Measurements from ENCODE around the gene PAXX. TPM values are rescaled to one million over a fixed set of nuclear protein-coding genes. Genes with fewer than 3 reads are reported as not detected.

The PAXX gene
- total RNA-seq, 1 donor = 16.6 TPM

DNA sequence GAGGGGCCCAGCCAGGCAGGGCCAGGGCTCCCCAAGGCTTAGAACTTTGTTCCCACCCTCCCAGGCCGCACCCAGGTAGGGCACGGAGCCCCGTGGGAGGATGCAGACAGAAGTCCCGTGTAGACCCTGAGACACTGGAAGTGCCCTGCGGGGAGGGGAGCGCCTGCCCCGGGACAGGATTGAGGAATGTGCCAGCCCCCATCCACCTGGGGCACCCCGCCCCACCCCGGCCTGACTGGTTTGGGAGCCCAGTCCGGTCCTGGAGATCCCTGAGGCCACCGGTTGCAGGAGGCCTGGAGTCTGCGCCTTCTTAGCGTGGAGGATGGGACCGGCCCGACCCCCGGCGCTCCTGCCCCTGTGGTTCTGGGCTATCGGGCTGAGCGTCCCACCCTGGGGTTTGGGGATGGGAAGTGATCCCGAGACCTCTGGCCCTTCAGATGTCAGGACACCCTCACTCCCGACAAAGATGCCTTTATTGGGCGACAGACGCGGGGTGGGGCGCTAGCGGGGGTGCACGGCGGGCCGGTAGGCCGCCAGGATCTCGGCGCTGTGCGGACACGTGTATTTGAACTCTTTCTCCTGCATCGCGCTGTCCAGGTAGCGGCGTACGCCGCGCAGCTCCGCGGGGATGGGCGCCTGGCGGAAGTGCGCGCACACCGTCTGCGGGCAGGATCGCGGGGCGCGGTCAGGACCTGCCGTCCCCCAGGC lies 2.1 kb downstream of the PAXX start:
- Histone ChIP-seq H3K4me3 (ENCODE audit: insufficient read depth, low read length) (no peak overlapping the region), H2AFZ (ENCODE audit: low read length) (no peak overlapping the region), H3K9me3 (ENCODE audit: low read depth, low read length) (no peaks in the 10 kb centered on the region), H3K36me3 (ENCODE audit: insufficient read depth, low read length) (no peaks in the 10 kb centered on the region), H3K4me2 (ENCODE audit: insufficient read depth, low read length) (no peak overlapping the region), H3K79me2 (ENCODE audit: insufficient read depth, low read length) (peaks cover 10% of the 10 kb centered on the region), H4K20me1 (ENCODE audit: insufficient read depth, low read length) (peaks cover 2% of the 10 kb centered on the region), H3K27ac (ENCODE audit: low read depth, low read length) (no peak overlapping the region), H3K4me1 (ENCODE audit: insufficient read depth, low read length) (peaks cover 34% of the 10 kb centered on the region), H3K27me3 (ENCODE audit: insufficient read depth, low read length) (no peaks in the 10 kb centered on the region)
- DNase-seq (ENCODE audit: insufficient read length, low spot score, missing footprints) = no peak
- no peak for TF ChIP-seq CTCF (IDR thresholded peaks at IDR 0.05; ENCODE audit: extremely low read depth, low read depth, low read length)

DNA sequence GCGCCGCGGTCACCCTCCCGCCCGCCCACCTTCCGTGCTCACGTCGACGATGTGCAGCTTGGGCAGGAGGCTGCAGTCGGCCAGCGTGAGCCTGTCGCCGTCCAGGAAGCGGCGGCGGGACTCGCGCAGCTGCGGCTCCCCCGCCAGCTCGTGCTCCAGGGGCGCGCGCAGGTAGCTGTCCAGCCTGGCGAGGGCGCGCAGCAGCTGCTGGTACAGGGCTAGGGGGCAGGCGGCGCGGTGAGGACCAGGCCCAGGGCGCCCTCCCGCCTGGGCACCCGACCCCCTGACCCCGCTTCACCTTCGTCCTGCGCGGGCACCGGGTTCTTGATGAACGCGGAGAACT lies 2.6 kb downstream of the PAXX start:
- peaks cover 35% of the 10 kb centered on the region for H3K4me1 ChIP-seq (ENCODE audit: insufficient read depth, low read length)
- no peaks in the 10 kb centered on the region for H3K36me3 ChIP-seq (ENCODE audit: insufficient read depth, low read length)
- H3K79me2 ChIP-seq (ENCODE audit: insufficient read depth, low read length) = peaks cover 10% of the 10 kb centered on the region
- H3K27ac ChIP-seq (ENCODE audit: low read depth, low read length) = no peak overlapping the region
- no peak overlapping the region for H2AFZ ChIP-seq (ENCODE audit: low read length)
- no peak overlapping the region for H3K4me2 ChIP-seq (ENCODE audit: insufficient read depth, low read length)
- no peaks in the 10 kb centered on the region for H3K27me3 ChIP-seq (ENCODE audit: insufficient read depth, low read length)
- H3K4me3 ChIP-seq (ENCODE audit: insufficient read depth, low read length) = no peak overlapping the region
- H3K9me3 ChIP-seq (ENCODE audit: low read depth, low read length) = no peaks in the 10 kb centered on the region
- H4K20me1 ChIP-seq (ENCODE audit: insufficient read depth, low read length) = peaks cover 2% of the 10 kb centered on the region
- no peak for DNase-seq (ENCODE audit: insufficient read length, low spot score, missing footprints)
- no peak for TF ChIP-seq CTCF (IDR thresholded peaks at IDR 0.05; ENCODE audit: extremely low read depth, low read depth, low read length)

GRCh38 chr9:136995362-136995761 lies 3.1 kb downstream of the PAXX start:
- TF ChIP-seq CTCF (IDR thresholded peaks at IDR 0.05; ENCODE audit: extremely low read depth, low read depth, low read length) = no peak
- no peak overlapping the region for H3K4me3 ChIP-seq (ENCODE audit: insufficient read depth, low read length)

GRCh38 chr9:136995772-136996311 lies 3.6 kb downstream of the PAXX start:
- peak; percentile 99 for DNase-seq (ENCODE audit: insufficient read length, low spot score, missing footprints)
- no peak for TF ChIP-seq CTCF (IDR thresholded peaks at IDR 0.05; ENCODE audit: extremely low read depth, low read depth, low read length)
- peak overlapping the region; percentile 64 for H3K4me2 ChIP-seq (ENCODE audit: insufficient read depth, low read length)
- no peak overlapping the region for H2AFZ ChIP-seq (ENCODE audit: low read length)
- peak overlapping the region; percentile 27 for H3K4me3 ChIP-seq (ENCODE audit: insufficient read depth, low read length)
- no peaks in the 10 kb centered on the region for H3K27me3 ChIP-seq (ENCODE audit: insufficient read depth, low read length)
- H3K36me3 ChIP-seq (ENCODE audit: insufficient read depth, low read length) = no peaks in the 10 kb centered on the region
- no peaks in the 10 kb centered on the region for H3K9me3 ChIP-seq (ENCODE audit: low read depth, low read length)
- H4K20me1 ChIP-seq (ENCODE audit: insufficient read depth, low read length) = peaks cover 2% of the 10 kb centered on the region
- H3K27ac ChIP-seq (ENCODE audit: low read depth, low read length) = no peak overlapping the region
- peaks cover 10% of the 10 kb centered on the region for H3K79me2 ChIP-seq (ENCODE audit: insufficient read depth, low read length)
- H3K4me1 ChIP-seq (ENCODE audit: insufficient read depth, low read length) = peaks cover 44% of the 10 kb centered on the region

More at GRCh38 chr9:136995362-136995761, 3.1 kb downstream of the PAXX start:
- Histone ChIP-seq H3K27ac (ENCODE audit: low read depth, low read length) (no peak overlapping the region), H3K27me3 (ENCODE audit: insufficient read depth, low read length) (no peaks in the 10 kb centered on the region), H3K9me3 (ENCODE audit: low read depth, low read length) (no peaks in the 10 kb centered on the region), H3K4me2 (ENCODE audit: insufficient read depth, low read length) (peak overlapping the region; percentile 64), H3K4me1 (ENCODE audit: insufficient read depth, low read length) (peaks cover 40% of the 10 kb centered on the region), H3K79me2 (ENCODE audit: insufficient read depth, low read length) (peaks cover 10% of the 10 kb centered on the region), H2AFZ (ENCODE audit: low read length) (no peak overlapping the region), H3K36me3 (ENCODE audit: insufficient read depth, low read length) (no peaks in the 10 kb centered on the region), H4K20me1 (ENCODE audit: insufficient read depth, low read length) (peaks cover 2% of the 10 kb centered on the region)
- no peak for DNase-seq (ENCODE audit: insufficient read length, low spot score, missing footprints)

Measured in osteoblast (primary cell).